A204.1 (cell line): ENCODE measurements around the gene ESYT1.
A peak's percentile ranks its signal among the peaks of the same experiment; 100 is the strongest.

Experiments used
- FAIRE-seq: peaks from 2 replicates; lab custom pipeline; 2012; peaks lifted over from hg19 to GRCh38; lab: Jason Lieb, UNC

The ESYT1 gene

GRCh38 chr12:56128670-56129205 lies 671 bp downstream of the ESYT1 start:
- no peak for FAIRE-seq

- FAIRE-seq = no peak
Observed at GRCh38 chr12:56129206-56129941, 1.3 kb downstream of the ESYT1 start.

- FAIRE-seq = no peak
Observed at GRCh38 chr12:56129942-56130495, 2.0 kb downstream of the ESYT1 start.

- FAIRE-seq = no peak
Observed at GRCh38 chr12:56130876-56131275, 2.8 kb downstream of the ESYT1 start.

GRCh38 chr12:56134897-56135296 lies 6.8 kb downstream of the ESYT1 start:
- no peak for FAIRE-seq

GRCh38 chr12:56137853-56138571 lies 9.9 kb downstream of the ESYT1 start:
- no peak for FAIRE-seq

- FAIRE-seq = no peak
Observed at GRCh38 chr12:56141946-56142784, 14.1 kb downstream of the ESYT1 start.

- FAIRE-seq = no peak
Observed at GRCh38 chr12:56143217-56143616, 15.2 kb downstream of the ESYT1 start.

- no peak for FAIRE-seq
Observed at GRCh38 chr12:56143870-56144269, 15.8 kb downstream of the ESYT1 start.

- FAIRE-seq = no peak
Observed at GRCh38 chr12:56145217-56145616, 17.1 kb downstream of the ESYT1 start.

GRCh38 chr12:56146492-56147460 lies 18.7 kb downstream of the ESYT1 start:
- FAIRE-seq = no peak

GRCh38 chr12:56150563-56150962 lies 22.5 kb downstream of the ESYT1 start:
- no peak for FAIRE-seq

- FAIRE-seq = no peak
Observed at GRCh38 chr12:56151672-56152131, 23.6 kb downstream of the ESYT1 start.

- peak; percentile 35 for FAIRE-seq
Observed at GRCh38 chr12:56152132-56152755, 24.2 kb downstream of the ESYT1 start, which contains the start of gene MYL6B. MYL6B (plus strand) TSS chr12:56152587; CDS start chr12:56153919, 1,332 bp downstream.

- FAIRE-seq = no peak
Observed at GRCh38 chr12:56152756-56153677, 24.9 kb downstream of the ESYT1 start.

- FAIRE-seq = no peak
Observed at GRCh38 chr12:56153678-56154065, 25.6 kb downstream of the ESYT1 start.

GRCh38 chr12:56154246-56154771 lies 26.2 kb downstream of the ESYT1 start:
- FAIRE-seq = no peak

- FAIRE-seq = no peak
Observed at GRCh38 chr12:56154818-56155217, 26.8 kb downstream of the ESYT1 start.

- FAIRE-seq = no peak
Observed at GRCh38 chr12:56155256-56155845, 27.3 kb downstream of the ESYT1 start.
